Skeletal muscle tissue (tissue), 4 donors: ENCODE data around the gene CPZ. TPM values are rescaled to one million over a fixed set of nuclear protein-coding genes. Genes with fewer than 3 reads are reported as not detected.
"Not testable (repeated sequence)": the region's sequence is repeated elsewhere in the genome, so short reads cannot be mapped to it uniquely, and the experiment has no call there.

Source experiments
- H3K27ac ChIP-seq: one replicate; pipeline ENCODE4 v1.7.0; 2013; ENCODE audit warnings: mild to moderate bottlenecking, low read depth, low read length, inconsistent platforms
- H3K27me3 ChIP-seq, 3 donors: one replicate each; pipeline ENCODE4 v1.7.0; 2013; ENCODE audit warnings: low read length in 3 of 3; ENCODE audit not compliant: control insufficient read depth in 3 of 3, insufficient read depth in 3 of 3
- H3K36me3 ChIP-seq, 3 donors: one replicate each; pipeline ENCODE4 v1.7.0; 2013; ENCODE audit warnings: low read length in 3 of 3; ENCODE audit not compliant: control insufficient read depth in 3 of 3, insufficient read depth in 3 of 3
- H3K4me1 ChIP-seq, 3 donors: one replicate each; pipeline ENCODE4 v1.7.0; 2013; ENCODE audit warnings: low read length in 3 of 3, mild to moderate bottlenecking in 3 of 3; ENCODE audit not compliant: control insufficient read depth in 3 of 3, insufficient read depth in 3 of 3
- H3K4me3 ChIP-seq, 3 donors: one replicate each; pipeline ENCODE4 v1.7.0; 2013; ENCODE audit warnings: low read length in 3 of 3
- H3K9ac ChIP-seq, 3 donors: one replicate each; pipeline ENCODE4 v1.7.0; 2013; ENCODE audit warnings: low read length in 3 of 3, mild to moderate bottlenecking in 3 of 3, moderate library complexity in 2 of 3, low read depth in 1 of 3
- H3K9me3 ChIP-seq, 3 donors: one replicate each; pipeline ENCODE4 v1.7.0; 2013; ENCODE audit warnings: low read length in 3 of 3; ENCODE audit not compliant: control insufficient read depth in 3 of 3
- total RNA-seq: library from RNA; depleted of rRNA; stranded (reverse); fragments of >200 nt; gene quantifications from one replicate; pipeline ENCODE4 v1.2.3, GENCODE V29; 2014
- donor health status: Osteomylitis.

The CPZ gene
- total RNA-seq, 1 donor from 2014 or later: 11.5 TPM

DNA sequence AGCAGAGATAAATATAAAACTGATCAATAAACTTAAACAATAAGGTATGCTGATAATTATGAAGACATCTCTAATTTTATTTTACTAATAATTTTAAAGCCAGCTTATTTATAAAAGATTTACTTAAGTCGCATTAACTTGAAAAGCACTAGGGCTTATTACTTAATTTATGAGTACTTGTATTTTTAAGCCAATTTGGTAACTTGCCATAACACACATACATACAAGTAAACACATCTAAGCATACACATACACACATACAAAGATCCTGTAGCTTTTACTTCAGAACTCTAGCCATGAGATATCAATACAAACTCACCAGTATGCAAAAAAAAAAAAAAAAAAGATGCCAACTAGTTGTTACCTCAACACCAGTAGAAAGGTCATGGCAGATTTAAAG lies 22.4 kb upstream of the CPZ start:
- no peak overlapping the region for H3K27ac ChIP-seq
- H3K36me3 ChIP-seq: no peaks in the 10 kb centered on the region
- H3K9me3 ChIP-seq: no peaks in the 10 kb centered on the region
- H3K4me1 ChIP-seq: no peaks in the 10 kb centered on the region
- H3K4me3 ChIP-seq: no peak overlapping the region
- no peak overlapping the region for H3K9ac ChIP-seq
- no peaks in the 10 kb centered on the region for H3K27me3 ChIP-seq

DNA sequence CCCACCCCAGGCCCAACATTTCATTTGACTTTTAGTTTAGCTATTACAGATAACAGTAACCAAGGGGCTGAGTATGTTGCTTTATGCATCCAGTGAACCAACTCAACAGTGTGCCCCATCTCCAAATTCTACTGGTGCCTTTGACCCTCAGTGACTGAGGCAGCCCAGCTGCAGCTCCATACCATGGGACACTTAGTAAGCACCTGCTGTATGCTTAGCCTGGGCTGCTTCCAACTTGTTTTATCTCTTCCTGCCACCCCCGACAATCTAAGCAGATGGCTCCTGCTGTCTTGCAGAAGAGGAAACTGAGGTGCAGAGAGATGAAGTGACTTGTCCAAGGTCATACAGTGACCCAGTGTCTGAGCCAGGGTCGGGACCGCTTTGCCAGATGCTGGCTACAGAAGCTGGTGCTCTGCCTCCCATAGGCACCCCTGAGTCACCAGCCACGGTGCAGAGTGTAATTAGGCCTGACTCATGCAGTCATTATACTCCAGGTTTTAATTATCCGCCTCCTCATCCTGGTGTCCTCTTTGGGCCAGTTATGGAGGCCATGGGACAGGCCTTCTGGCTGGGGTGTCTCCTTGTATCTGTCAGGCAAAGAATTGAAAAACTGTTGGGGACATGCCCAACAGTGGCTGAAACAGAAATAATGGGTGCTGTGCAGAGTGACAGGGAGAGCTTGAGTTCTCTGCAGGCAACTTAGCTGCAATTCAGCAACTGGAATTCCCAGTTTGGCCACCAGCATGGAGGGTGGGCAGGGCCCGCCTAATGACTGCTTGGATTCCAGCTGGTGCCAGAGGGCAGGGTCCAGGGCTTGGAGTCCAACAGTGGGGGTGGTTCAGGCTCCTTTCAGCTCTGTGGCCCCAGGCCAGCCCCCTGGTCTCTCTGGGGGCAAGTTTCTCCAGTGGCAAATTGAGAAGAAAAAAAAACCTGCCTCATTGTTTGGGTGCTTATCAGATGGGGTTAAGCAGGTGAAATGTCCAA lies 20.6 kb upstream of the CPZ start:
- no peak overlapping the region for H3K4me3 ChIP-seq
- no peak overlapping the region for H3K9ac ChIP-seq
- no peaks in the 10 kb centered on the region for H3K36me3 ChIP-seq
- no peaks in the 10 kb centered on the region for H3K9me3 ChIP-seq
- H3K27ac ChIP-seq: no peak overlapping the region
- peaks cover 0 to under 1% (median 0%) of the 10 kb centered on the region in 3 donors for H3K27me3 ChIP-seq
- H3K4me1 ChIP-seq: no peaks in the 10 kb centered on the region

DNA sequence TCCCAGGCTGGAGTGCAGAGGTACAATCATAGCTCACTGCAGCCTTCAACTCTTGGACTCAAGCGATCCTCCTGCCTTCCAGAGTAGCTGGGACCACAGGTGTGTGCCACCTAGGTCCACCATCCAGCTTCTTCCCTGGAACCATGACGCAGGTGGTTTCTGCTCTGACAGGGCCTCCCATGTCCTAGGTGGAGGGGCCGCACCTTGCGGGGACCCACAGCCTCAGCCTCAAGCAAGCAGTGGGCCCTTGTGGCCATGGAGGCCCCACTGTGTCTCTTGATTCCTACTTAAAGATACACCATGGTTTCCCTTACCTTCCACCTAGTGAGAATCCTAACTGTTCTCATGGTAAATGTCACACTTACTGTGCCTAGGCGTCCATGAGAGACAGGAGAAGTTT lies 19.3 kb upstream of the CPZ start:
- H3K4me1 ChIP-seq: no peaks in the 10 kb centered on the region
- H3K9ac ChIP-seq: no peak overlapping the region
- H3K36me3 ChIP-seq: no peaks in the 10 kb centered on the region
- H3K27ac ChIP-seq: no peak overlapping the region
- H3K4me3 ChIP-seq: no peak overlapping the region
- no peaks in the 10 kb centered on the region for H3K9me3 ChIP-seq
- H3K27me3 ChIP-seq: peaks cover 6 to 10% (median 8%) of the 10 kb centered on the region in 3 donors

DNA sequence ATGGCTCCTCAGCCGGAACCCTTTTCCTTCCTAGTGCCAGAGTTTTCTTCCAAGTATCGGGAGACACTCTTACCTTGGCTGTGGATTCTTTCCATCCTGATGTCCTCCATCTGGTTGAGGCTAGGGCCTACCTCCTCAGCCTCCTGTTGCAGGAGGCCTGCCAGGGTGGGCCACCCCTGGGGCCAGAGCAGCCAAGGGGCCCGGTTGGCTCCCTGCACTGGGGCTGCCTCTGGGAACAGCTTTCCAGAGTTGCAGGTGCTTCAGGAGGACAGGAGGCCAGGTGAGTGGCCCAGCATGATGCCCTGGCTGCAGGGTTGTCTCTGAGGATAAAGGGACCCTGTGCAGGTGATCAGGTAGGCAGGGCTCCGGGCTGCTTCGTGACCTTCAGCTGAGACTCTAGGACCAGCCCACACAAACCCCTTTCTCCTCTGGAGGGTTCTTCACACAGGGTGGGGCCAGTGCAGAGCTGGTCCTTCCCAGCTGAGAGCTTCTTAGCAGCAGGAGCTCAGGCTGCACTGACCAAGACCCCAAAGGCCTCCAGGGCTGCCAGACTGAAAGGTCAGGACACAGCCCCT lies 17.7 kb upstream of the CPZ start:
- Histone ChIP-seq H3K36me3 (no peaks in the 10 kb centered on the region), H3K27ac (no peak overlapping the region), H3K27me3 (peaks cover 13 to 26% (median 24%) of the 10 kb centered on the region in 3 donors), H3K9me3 (no peaks in the 10 kb centered on the region), H3K9ac (no peak overlapping the region), H3K4me1 (no peaks in the 10 kb centered on the region), H3K4me3 (no peak overlapping the region)

DNA sequence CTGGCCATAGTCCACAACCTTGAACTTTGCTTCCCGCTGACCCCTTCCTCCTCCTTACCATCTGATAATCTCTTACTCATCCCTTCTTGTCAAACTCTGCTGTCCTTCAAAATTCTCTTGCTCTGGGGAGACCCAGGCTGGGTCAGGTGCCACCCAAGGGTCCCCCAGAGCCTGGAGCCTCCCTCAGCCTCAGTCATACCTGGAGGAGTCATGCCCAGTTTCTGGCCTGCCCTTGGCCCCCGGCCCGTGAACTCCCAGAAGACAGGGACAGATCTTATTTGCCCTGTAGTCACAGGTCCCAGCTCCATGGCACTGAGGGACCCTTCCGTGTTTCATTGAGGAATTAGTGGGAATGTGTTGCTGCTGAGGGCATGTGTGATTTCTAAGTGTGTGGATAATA lies 17.1 kb upstream of the CPZ start:
- no peaks in the 10 kb centered on the region for H3K4me1 ChIP-seq

DNA sequence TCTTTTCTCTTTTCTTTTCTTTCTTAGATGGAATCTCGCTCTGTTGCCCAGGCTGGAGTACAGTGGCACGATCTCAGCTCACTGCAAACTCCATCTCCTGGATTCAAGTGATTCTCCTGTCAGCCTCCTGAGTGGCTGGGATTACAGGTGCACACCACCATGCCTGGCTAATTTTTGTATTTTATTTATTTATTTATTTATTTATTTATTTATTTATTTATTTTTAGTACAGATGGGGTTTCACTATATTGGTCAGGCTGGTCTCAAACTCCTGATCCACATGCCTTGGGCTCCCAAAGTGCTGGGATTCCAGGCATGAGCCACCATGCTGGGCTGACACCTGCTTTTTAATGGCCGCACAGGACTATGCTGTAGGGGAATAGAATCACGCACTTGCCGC lies 16.0 kb upstream of the CPZ start:
- not testable (repeated sequence) for H3K9me3 ChIP-seq, H3K4me3 ChIP-seq, H3K4me1 ChIP-seq, H3K27ac ChIP-seq, H3K36me3 ChIP-seq, H3K9ac ChIP-seq
- H3K27me3 ChIP-seq: peaks cover 25 to 40% (median 33%) of the 10 kb centered on the region in 3 donors

More for the DNA sequence above, 17.1 kb upstream of the CPZ start:
- no peaks in the 10 kb centered on the region for H3K36me3 ChIP-seq
- peaks cover 16 to 31% (median 25%) of the 10 kb centered on the region in 3 donors for H3K27me3 ChIP-seq
- H3K9ac ChIP-seq: no peak overlapping the region
- H3K27ac ChIP-seq: no peak overlapping the region
- no peaks in the 10 kb centered on the region for H3K9me3 ChIP-seq
- H3K4me3 ChIP-seq: no peak overlapping the region

DNA sequence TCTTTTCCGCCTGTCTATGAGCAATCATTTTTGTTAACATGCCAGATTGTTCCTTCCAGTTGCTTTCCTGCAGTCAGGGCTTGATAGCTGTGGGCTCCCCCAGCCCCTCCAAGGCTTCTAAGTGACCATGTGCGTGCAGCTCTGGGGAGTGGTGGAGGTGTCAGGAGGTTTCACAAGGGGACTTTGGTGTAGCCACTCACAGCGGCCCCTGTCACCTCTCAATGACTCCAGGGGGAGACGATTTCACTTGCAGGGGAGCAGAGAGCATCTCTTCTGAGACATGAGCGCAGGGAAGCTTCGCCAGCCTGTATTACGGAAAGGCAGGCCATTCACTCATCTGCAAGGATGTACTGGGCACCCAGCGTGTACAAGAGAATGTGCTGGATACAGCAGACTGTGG lies 15.5 kb upstream of the CPZ start:
- no peaks in the 10 kb centered on the region for H3K36me3 ChIP-seq
- no peak overlapping the region for H3K27ac ChIP-seq
- H3K27me3 ChIP-seq: peaks cover 29 to 44% (median 38%) of the 10 kb centered on the region in 3 donors
- H3K9me3 ChIP-seq: no peaks in the 10 kb centered on the region
- H3K9ac ChIP-seq: no peak overlapping the region
- H3K4me3 ChIP-seq: no peak overlapping the region
- no peaks in the 10 kb centered on the region for H3K4me1 ChIP-seq

DNA sequence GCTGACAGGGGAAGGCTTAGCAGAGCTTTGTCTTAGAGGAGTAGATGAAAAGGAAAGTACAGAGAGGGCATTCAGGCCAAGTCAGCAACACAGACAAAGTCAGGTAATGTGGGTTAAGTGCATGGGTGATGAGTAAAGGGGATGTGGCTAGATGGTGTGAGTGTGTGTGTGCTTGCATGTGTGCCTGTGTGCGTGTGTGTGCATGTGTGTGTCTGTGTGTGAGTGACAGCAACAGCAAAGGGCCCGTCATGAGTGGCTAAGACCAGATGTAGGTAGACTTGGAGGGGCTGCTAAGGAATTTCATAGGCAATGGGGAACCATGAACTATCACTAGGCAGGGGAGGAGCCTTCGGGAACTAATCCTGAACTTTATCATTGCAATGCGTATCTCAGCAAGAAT lies 14.6 kb upstream of the CPZ start:
- Histone ChIP-seq H3K27me3 (peaks cover 38 to 53% (median 47%) of the 10 kb centered on the region in 3 donors), H3K27ac (no peak overlapping the region)

DNA sequence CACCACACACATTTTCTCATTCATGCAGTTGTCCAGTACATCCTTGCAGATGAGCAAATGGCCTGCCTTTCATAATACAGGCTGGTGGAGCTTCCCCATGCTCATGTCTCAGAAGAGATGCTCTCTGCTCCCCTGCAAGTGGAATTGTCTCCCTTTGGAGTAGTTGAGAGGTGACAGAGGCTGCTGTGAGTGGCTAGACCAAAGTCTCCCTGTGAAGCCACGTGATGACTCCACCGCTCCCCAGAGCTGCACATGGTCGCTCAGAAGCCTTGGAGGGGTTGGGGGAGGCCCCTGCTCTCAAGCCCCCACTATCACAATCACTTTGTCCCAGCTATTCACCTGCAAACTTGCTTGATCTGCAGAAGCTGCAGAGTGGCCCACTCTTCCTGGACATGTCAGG lies 13.8 kb upstream of the CPZ start:
- Histone ChIP-seq H3K36me3 (no peaks in the 10 kb centered on the region), H3K27ac (no peak overlapping the region), H3K9ac (no peak overlapping the region), H3K4me3 (no peak overlapping the region), H3K27me3 (peaks cover 38 to 55% (median 50%) of the 10 kb centered on the region in 3 donors), H3K9me3 (no peaks in the 10 kb centered on the region), H3K4me1 (no peaks in the 10 kb centered on the region)

More for the DNA sequence above, 14.6 kb upstream of the CPZ start:
- Histone ChIP-seq H3K4me3 (no peak overlapping the region), H3K9me3 (no peaks in the 10 kb centered on the region), H3K9ac (no peak overlapping the region), H3K4me1 (no peaks in the 10 kb centered on the region), H3K36me3 (no peaks in the 10 kb centered on the region)
